ENCODE data around the gene CNTN6.
A peak's percentile ranks its signal among the peaks of the same experiment; 100 is the strongest.

Gene CNTN6

DNA sequence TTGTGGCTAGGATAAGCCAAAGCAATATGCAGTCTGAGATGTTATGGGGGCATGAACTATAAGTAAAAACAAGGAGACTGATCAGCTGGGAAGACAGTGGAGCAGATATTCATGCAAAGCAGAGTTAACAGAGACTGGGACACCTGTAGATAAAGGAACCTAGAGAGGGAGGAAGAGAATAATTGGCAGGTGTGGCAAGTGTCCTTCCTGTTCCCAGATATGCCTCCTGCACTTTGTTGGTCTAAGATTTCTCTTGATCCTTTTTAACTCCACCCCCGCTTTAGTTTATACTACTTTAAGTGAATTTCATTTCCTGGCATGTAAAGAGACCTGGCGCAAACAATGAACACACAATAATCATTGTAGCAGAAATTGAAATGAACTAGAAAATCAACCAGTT, 169.4 kb downstream of the CNTN6 start:
- TF ChIP-seq, protein P1, sequence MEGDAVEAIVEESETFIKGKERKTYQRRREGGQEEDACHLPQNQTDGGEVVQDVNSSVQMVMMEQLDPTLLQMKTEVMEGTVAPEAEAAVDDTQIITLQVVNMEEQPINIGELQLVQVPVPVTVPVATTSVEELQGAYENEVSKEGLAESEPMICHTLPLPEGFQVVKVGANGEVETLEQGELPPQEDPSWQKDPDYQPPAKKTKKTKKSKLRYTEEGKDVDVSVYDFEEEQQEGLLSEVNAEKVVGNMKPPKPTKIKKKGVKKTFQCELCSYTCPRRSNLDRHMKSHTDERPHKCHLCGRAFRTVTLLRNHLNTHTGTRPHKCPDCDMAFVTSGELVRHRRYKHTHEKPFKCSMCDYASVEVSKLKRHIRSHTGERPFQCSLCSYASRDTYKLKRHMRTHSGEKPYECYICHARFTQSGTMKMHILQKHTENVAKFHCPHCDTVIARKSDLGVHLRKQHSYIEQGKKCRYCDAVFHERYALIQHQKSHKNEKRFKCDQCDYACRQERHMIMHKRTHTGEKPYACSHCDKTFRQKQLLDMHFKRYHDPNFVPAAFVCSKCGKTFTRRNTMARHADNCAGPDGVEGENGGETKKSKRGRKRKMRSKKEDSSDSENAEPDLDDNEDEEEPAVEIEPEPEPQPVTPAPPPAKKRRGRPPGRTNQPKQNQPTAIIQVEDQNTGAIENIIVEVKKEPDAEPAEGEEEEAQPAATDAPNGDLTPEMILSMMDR (IDR thresholded peaks at IDR 0.05; ENCODE audit: low read depth, low read length, missing control alignments), result no peak
- DNase-seq (ENCODE audit: low read depth), result no peak
- H3K4me3 ChIP-seq (ENCODE audit: low read depth, low read length), result no peak overlapping the region

GRCh38 chr3:1263121-1263520, 170.3 kb downstream of the CNTN6 start:
- TF ChIP-seq, protein P1 (IDR thresholded peaks at IDR 0.05; ENCODE audit: low read depth, low read length, missing control alignments), result no peak
- no peak overlapping the region for H3K4me3 ChIP-seq (ENCODE audit: low read depth, low read length)
- no peak for DNase-seq (ENCODE audit: low read depth)

- DNase-seq (ENCODE audit: low read depth), result no peak
- H3K4me3 ChIP-seq (ENCODE audit: low read depth, low read length), result no peak overlapping the region
- TF ChIP-seq, protein P1 (IDR thresholded peaks at IDR 0.05; ENCODE audit: low read depth, low read length, missing control alignments), result no peak
Measured at GRCh38 chr3:1269808-1270207, 177.0 kb downstream of the CNTN6 start.

DNA sequence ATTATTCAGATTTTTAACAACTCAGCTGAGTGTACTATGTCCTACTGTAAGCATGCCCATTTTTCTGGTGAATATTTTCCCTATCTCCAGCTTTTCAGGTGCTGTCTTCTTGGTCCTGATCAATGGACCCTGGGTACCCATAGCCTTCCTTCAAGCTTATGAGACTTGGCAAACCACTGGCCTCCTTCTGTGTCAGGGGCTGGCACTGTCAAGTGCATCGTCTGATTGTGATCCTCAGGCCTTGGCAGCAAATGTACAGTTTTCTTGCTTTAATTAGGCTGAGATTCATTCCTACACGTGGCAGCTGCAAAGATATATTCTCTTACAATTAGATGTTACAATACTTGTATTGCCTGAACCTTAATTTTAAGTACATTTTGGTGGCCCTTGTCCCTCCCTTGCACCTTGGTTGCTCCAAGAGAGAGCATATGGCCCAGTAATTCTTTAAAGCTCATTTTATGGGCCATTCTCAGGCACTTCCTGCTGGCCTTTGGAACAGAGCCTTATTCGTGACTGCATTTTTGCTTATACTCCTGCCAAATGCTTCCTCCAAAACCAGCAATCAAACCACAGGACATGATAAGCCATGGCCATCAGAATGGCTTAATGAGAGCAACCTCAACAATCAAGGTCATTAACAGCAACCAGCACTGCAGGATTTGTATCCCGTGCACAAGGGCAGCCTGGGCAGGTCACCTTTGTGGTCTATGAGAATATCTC, 179.9 kb downstream of the CNTN6 start:
- no peak overlapping the region for H3K4me3 ChIP-seq (ENCODE audit: low read depth, low read length)
- no peak for DNase-seq (ENCODE audit: low read depth)
- TF ChIP-seq, protein P1 (IDR thresholded peaks at IDR 0.05; ENCODE audit: low read depth, low read length, missing control alignments), result no peak

GRCh38 chr3:1275495-1275894, 182.7 kb downstream of the CNTN6 start:
- no peak for DNase-seq (ENCODE audit: low read depth)
- H3K4me3 ChIP-seq (ENCODE audit: low read depth, low read length), result no peak overlapping the region
- TF ChIP-seq, protein P1 (IDR thresholded peaks at IDR 0.05; ENCODE audit: low read depth, low read length, missing control alignments), result peak; percentile 23

DNA sequence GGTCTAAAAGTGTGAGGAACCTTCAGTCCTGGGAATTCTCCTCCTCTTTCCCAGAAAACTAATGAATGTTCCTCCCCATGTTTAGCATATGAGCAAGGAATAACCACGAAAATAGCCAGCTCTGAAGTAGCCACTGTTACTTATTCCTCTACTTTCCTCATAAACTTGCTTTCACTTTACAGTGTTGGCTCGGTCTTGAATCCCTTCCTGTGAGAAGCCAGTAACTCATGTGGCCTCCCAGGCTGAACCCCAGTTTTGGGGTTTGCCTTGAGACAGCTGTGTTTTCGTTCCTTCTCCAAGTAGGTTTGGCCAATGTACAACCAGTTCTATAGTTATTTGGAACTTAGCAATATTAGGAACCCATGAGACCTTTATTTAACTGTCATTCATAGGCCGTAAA, 195.0 kb downstream of the CNTN6 start:
- DNase-seq (ENCODE audit: low read depth), result no peak
- H3K4me3 ChIP-seq (ENCODE audit: low read depth, low read length), result no peak overlapping the region
- TF ChIP-seq, protein P1 (IDR thresholded peaks at IDR 0.05; ENCODE audit: low read depth, low read length, missing control alignments), result no peak
